ENCODE data around the gene TRMT112. TPM values are rescaled to one million over a fixed set of nuclear protein-coding genes. Genes with fewer than 3 reads are reported as not detected.

TRMT112 gene
- polyA plus RNA-seq, 6 donors from 2014 or later, result 445 to 606 (median 521) TPM

DNA sequence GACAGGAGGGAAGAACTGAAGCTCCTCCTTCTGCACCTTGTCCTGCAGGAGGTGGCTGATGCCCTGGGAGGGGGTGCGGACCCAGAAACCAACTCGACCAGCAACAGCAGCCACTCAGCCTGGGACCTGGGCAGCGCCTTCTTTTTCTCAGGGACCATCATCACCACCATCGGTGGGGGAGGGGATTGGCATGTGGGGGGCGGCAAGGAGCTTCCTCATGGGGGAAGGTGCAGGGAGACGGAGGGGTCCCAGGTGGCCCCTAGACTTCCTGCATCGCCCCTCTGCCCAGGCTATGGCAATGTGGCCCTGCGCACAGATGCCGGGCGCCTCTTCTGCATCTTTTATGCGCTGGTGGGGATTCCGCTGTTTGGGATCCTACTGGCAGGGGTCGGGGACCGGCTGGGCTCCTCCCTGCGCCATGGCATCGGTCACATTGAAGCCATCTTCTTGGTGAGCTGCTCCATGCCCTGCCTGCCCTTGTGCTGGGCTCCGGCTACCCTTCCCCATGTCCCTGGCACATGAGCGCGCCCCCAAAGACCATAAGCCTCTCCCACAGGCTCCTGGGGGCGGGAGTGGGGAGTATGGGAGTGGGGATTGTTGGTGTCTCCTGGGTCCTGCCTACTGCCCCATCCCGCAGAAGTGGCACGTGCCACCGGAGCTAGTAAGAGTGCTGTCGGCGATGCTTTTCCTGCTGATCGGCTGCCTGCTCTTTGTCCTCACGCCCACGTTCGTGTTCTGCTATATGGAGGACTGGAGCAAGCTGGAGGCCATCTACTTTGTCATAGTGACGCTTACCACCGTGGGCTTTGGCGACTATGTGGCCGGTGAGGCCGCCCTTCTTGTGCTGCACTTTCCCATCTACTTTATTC lies 20.3 kb downstream of the TRMT112 start:
- Mint-ChIP-seq H3K9me3 (no peaks in the 10 kb centered on the region), H3K4me1 (peaks cover 21 to 43% (median 37%) of the 10 kb centered on the region in 3 donors), H3K27ac (peak overlapping the region in 1 of 6 donors; percentile 33), H3K27me3 (peaks cover 58 to 87% (median 72%) of the 10 kb centered on the region in 3 donors), H3K36me3 (no peaks in the 10 kb centered on the region), H3K4me3 (peak overlapping the region in 2 of 8 donors; percentile 30 to 31)
- ATAC-seq (ENCODE audit: low read depth in 2 of 2) (no peak), DNase-seq (no peak)

DNA sequence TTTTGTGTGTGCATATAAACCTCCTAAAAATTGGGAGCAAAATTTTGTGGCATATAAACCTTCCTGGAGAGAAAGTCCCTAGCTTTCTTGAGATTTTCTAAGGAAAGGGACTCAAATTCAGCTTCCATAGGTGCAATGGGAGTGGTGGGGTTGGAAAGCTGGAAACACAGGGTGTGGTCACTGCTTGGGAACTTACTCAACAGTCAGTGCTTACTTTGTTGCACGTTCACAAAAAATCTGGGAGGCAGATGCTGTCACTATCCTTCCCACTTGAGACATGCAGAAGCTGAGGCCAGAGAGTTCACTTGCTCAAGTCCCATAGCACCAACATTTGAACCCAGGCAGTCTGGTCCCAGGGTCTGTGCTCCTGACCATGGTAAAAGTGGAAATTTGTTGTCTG lies 21.1 kb downstream of the TRMT112 start:
- Mint-ChIP-seq H3K27ac (no peak overlapping the region), H3K27me3 (peaks cover 58 to 87% (median 72%) of the 10 kb centered on the region in 3 donors), H3K9me3 (no peaks in the 10 kb centered on the region), H3K4me3 (peak overlapping the region in 1 of 8 donors; percentile 30), H3K4me1 (peaks cover 21 to 42% (median 31%) of the 10 kb centered on the region in 3 donors), H3K36me3 (no peaks in the 10 kb centered on the region)
- DNase-seq (no peak), ATAC-seq (ENCODE audit: low read depth in 2 of 2) (no peak)

GRCh38 chr11:64295760-64296159 lies 21.6 kb downstream of the TRMT112 start:
- H3K9me3 Mint-ChIP-seq, result no peaks in the 10 kb centered on the region
- DNase-seq, result no peak
- peaks cover 23 to 41% (median 28%) of the 10 kb centered on the region in 3 donors for H3K4me1 Mint-ChIP-seq
- peaks cover 0 to 3% of the 10 kb centered on the region in 2 donors for H3K36me3 Mint-ChIP-seq
- peak overlapping the region in 1 of 8 donors; percentile 30 for H3K4me3 Mint-ChIP-seq
- peaks cover 55 to 88% (median 73%) of the 10 kb centered on the region in 3 donors for H3K27me3 Mint-ChIP-seq
- ATAC-seq (ENCODE audit: low read depth in 2 of 2), result no peak
- H3K27ac Mint-ChIP-seq, result no peak overlapping the region

DNA sequence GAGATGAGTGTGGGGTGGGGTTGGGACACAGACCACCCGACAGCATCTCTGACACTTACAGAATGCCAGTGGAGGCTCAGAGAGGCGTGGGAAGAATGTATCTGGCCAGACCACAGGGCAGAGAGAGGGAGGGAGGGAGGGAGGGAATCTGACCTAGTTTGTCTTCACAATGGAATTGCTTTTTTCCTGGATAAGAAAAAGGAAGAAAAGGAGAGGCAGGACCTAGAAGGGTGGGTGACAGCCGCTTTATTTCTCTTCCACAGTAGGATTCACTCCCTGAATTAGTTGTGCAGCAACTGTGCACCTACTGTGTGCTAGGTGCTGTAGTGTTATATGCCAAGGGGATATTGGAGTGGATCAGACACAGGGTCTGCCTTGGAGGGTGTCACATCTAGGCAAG lies 22.6 kb downstream of the TRMT112 start:
- Mint-ChIP-seq H3K4me3 (peak overlapping the region in 1 of 8 donors; percentile 57), H3K4me1 (peaks cover 18 to 35% (median 23%) of the 10 kb centered on the region in 3 donors), H3K27ac (no peak overlapping the region), H3K36me3 (peaks cover 0 to 7% of the 10 kb centered on the region in 2 donors), H3K27me3 (peaks cover 54 to 84% (median 68%) of the 10 kb centered on the region in 3 donors), H3K9me3 (no peaks in the 10 kb centered on the region)
- ATAC-seq (ENCODE audit: low read depth in 2 of 2), result no peak
- no peak for DNase-seq

DNA sequence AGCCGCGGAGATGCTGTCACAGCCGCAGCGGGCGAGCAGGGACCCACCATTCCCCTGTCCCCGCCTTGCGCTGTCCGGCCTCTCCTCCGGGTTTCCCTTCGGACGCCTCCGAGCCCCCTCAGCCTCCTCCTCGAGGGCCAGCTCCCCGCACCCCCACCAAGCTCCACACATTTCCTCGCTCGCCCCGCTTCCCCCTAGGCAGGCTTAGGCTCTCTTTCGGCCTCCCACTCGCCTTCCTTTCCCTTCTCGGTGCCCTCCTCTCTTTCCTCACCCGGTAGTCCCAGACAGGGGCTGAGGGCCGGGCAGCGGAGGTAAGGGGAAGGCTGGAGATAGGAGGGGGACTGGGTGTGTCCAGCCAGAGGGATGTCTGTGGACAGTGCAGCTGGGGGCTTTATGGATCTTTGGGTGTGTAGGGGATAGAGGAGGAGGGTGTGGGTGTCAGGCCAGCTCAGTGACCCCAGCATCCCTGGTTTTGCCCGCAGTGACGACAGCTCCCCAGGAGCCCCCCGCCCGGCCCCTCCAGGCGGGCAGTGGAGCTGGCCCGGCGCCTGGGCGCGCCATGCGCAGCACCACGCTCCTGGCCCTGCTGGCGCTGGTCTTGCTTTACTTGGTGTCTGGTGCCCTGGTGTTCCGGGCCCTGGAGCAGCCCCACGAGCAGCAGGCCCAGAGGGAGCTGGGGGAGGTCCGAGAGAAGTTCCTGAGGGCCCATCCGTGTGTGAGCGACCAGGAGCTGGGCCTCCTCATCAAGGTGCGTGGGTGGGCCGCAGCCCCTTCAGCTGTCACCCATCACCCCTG lies 24.7 kb downstream of the TRMT112 start:
- Mint-ChIP-seq H3K27ac (peak overlapping the region in 2 of 6 donors; percentile 58 to 68), H3K27me3 (peaks cover 45 to 64% (median 51%) of the 10 kb centered on the region in 3 donors), H3K9me3 (no peaks in the 10 kb centered on the region), H3K4me3 (peak overlapping the region in 7 of 8 donors; percentile 37 to 84 (median 70)), H3K4me1 (peaks cover 12 to 24% (median 13%) of the 10 kb centered on the region in 3 donors), H3K36me3 (peaks cover 0 to 7% of the 10 kb centered on the region in 2 donors)
- ATAC-seq (ENCODE audit: low read depth in 2 of 2) (peak in 1 of 2 donors; percentile 15), DNase-seq (no peak)

GRCh38 chr11:64291752-64292459 lies 25.5 kb downstream of the TRMT112 start:
- Mint-ChIP-seq H3K27me3 (peaks cover 39 to 57% (median 44%) of the 10 kb centered on the region in 3 donors), H3K36me3 (peaks cover 0 to 7% of the 10 kb centered on the region in 2 donors), H3K9me3 (no peaks in the 10 kb centered on the region), H3K4me3 (peak overlapping the region in 2 of 8 donors; percentile 37 to 78), H3K27ac (peak overlapping the region in 1 of 6 donors; percentile 68), H3K4me1 (peaks cover 9 to 17% (median 10%) of the 10 kb centered on the region in 3 donors)
- ATAC-seq (ENCODE audit: low read depth in 2 of 2), result peak; percentile 65 to 73
- peak; percentile 18 for DNase-seq

DNA sequence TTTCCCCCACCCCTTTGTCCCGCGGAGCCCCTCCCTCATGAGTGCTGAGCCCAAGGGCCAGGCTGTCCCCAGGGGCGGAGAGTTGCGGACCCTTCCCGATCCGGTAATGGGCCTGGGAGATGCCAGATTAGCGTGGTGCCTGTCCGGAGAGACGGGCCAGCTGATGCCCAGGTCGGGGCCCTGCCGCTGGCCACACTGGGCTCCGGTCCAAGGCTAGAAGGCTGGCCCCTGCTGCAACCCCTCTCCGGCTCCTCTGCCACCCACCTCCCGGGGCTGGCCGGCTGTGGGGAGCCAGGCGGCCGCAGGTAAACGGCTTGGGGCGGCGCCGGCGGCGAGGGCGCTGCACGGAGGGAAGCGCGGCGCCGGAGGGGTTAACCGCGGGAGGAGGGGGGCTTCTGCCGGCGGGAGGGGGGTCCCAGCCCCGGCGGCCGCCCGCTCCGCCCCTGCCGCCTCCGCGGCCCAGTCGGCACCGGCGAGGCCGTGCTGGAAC lies 26.1 kb downstream of the TRMT112 start, which contains the start of gene KCNK4:
KCNK4 (plus strand) TSS at position 41 of the 490 bp plus-strand sequence. CDS start 1,717 bp downstream, outside the sequence.
- peaks cover 15 to 19% (median 16%) of the 10 kb centered on the region in 3 donors for H3K4me1 Mint-ChIP-seq

GRCh38 chr11:64290352-64291261 lies 26.8 kb downstream of the TRMT112 start:
- H3K27ac Mint-ChIP-seq, result peak overlapping the region in 3 of 6 donors; percentile 19 to 62 (median 22)
- H3K36me3 Mint-ChIP-seq, result peaks cover 0 to 7% of the 10 kb centered on the region in 2 donors
- H3K4me3 Mint-ChIP-seq, result peak overlapping the region; percentile 56 to 88 (median 80)
- H3K4me1 Mint-ChIP-seq, result peaks cover 17 to 22% (median 17%) of the 10 kb centered on the region in 3 donors
- ATAC-seq (ENCODE audit: low read depth in 2 of 2) (no peak), DNase-seq (no peak)
- no peaks in the 10 kb centered on the region for H3K9me3 Mint-ChIP-seq
- H3K27me3 Mint-ChIP-seq, result peaks cover 27 to 44% (median 33%) of the 10 kb centered on the region in 3 donors

More for the DNA sequence above, 26.1 kb downstream of the TRMT112 start, which contains the start of gene KCNK4:
- peaks cover 0 to 7% of the 10 kb centered on the region in 2 donors for H3K36me3 Mint-ChIP-seq
- H3K27ac Mint-ChIP-seq, result peak within 1 kb of the TSS in 3 of 6 donors; percentile 19 to 62 (median 22)
- peaks cover 34 to 51% (median 38%) of the 10 kb centered on the region in 3 donors for H3K27me3 Mint-ChIP-seq
- H3K9me3 Mint-ChIP-seq, result no peaks in the 10 kb centered on the region
- peak within 1 kb of the TSS; percentile 56 to 88 (median 80) for H3K4me3 Mint-ChIP-seq
- DNase-seq (no peak), ATAC-seq (ENCODE audit: low read depth in 2 of 2) (no peak)

DNA sequence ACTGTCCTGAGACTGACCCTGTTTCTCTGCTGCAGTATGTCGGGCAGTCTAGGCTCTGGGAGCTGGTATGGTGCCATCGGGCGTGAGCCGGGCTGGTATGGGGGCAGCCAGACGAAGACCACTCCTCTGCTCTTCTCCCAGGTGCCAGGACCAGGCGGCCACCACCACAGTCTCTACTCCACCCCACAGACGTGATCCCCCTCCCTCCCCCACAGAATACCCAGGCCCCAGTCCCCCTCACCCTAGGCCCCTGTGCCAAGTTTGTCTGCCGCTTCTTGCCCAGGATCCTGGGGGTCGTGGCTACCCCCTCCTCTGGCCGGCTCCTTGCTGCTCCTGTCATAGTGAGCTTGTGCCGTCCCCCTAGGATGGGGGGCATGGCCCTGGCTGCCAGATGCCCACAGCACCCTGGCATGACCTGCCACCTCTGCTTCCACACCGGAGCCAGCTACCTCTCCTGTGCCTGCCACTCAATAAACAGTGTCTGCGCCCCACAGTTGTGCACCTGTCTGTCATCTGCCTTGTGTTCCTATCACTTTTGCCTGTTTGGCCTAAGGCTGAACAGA lies 28.3 kb downstream of the TRMT112 start:
- ATAC-seq (ENCODE audit: low read depth in 2 of 2) (no peak), DNase-seq (no peak)
- Mint-ChIP-seq H3K36me3 (peaks cover 0 to 7% of the 10 kb centered on the region in 2 donors), H3K4me3 (peak overlapping the region in 2 of 8 donors; percentile 10 to 48), H3K4me1 (peaks cover 17 to 26% (median 17%) of the 10 kb centered on the region in 3 donors), H3K27ac (peak overlapping the region in 1 of 6 donors; percentile 34), H3K27me3 (peaks cover 16 to 29% (median 20%) of the 10 kb centered on the region in 3 donors), H3K9me3 (no peaks in the 10 kb centered on the region)

DNA sequence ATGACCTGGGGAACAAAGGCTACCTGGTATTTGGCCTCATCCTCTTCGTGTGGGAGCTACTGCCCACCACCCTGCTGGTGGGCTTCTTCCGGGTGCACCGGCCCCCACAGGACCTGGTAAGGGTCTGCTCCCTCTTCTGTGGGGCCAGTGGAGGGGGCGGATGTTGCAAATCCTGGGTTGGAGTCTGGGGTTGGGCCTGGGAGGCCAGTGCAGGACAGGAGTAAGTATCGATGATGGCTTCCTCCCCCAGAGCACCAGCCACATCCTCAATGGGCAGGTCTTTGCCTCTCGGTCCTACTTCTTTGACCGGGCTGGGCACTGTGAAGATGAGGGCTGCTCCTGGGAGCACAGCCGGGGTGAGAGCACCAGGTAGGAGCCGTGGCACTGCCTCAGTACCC lies 29.0 kb downstream of the TRMT112 start:
- Mint-ChIP-seq H3K36me3 (peaks cover 0 to 7% of the 10 kb centered on the region in 2 donors), H3K27me3 (peaks cover 11 to 22% (median 20%) of the 10 kb centered on the region in 3 donors), H3K4me1 (peaks cover 17 to 31% (median 22%) of the 10 kb centered on the region in 3 donors), H3K9me3 (no peaks in the 10 kb centered on the region), H3K4me3 (peak overlapping the region in 1 of 8 donors; percentile 19), H3K27ac (peak overlapping the region in 2 of 6 donors; percentile 29 to 34)
- ATAC-seq (ENCODE audit: low read depth in 2 of 2), result no peak
- no peak for DNase-seq

- no peak for ATAC-seq (ENCODE audit: low read depth in 2 of 2)
- no peaks in the 10 kb centered on the region for H3K9me3 Mint-ChIP-seq
- peaks cover 17 to 31% (median 27%) of the 10 kb centered on the region in 3 donors for H3K4me1 Mint-ChIP-seq
- peak overlapping the region in 3 of 6 donors; percentile 29 to 60 (median 47) for H3K27ac Mint-ChIP-seq
- H3K36me3 Mint-ChIP-seq, result peaks cover 0 to 7% of the 10 kb centered on the region in 2 donors
- peak overlapping the region in 3 of 8 donors; percentile 6 to 33 (median 19) for H3K4me3 Mint-ChIP-seq
- peaks cover 7 to 16% (median 14%) of the 10 kb centered on the region in 3 donors for H3K27me3 Mint-ChIP-seq
- no peak for DNase-seq
Observed at GRCh38 chr11:64287676-64288352, 29.5 kb downstream of the TRMT112 start.

Data from naive B cell (primary cell).